ENCODE results near the gene TMEM127.

DNA sequence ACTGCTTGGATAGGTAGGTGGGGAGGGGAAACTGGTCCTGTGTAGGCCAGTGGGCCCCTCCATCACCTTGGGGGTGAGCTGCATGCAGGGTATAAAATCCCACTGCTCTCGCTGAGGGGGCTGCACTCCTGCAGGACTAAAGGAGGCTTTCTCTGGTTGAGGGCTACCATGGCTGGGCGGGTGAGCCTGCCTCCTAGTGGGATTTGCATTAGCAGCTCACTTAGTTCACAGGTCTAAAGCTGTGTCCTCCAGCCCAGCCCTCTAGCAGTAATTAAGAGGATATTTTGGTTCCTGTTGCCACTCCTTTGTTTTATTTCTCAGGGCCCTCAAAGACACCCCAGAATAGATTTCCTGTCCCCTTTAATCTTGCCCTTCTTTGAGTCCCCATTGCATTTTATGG is 24.6 kb downstream of the TMEM127 start:
- TF ChIP-seq CTCF (IDR thresholded peaks at IDR 0.05) (no peak), EZH2 (IDR thresholded peaks at IDR 0.05; ENCODE audit: borderline replicate concordance, insufficient read depth, low read depth, low read length, poor library complexity, severe bottlenecking) (no peak)
